GM06990 (cell line): Measurements from ENCODE around the gene DGKZ.

Experiments used
- DNase-seq: peaks from one replicate; pipeline ENCODE4 v3.0.0-alpha.2; 2011; ENCODE audit not compliant: insufficient read length; ENCODE audit errors: extremely low read depth
- H3K27me3 ChIP-seq: replicated peaks from 2 replicates; pipeline ENCODE4 v1.6.0; 2011; ENCODE audit warnings: low read length; ENCODE audit not compliant: control insufficient read depth, insufficient read depth
- H3K36me3 ChIP-seq: 2 replicates; pipeline ENCODE4 v1.5.1; 2011; ENCODE audit warnings: low read length; ENCODE audit not compliant: control insufficient read depth, insufficient read depth
- H3K4me3 ChIP-seq: replicated peaks from 2 replicates; pipeline ENCODE4 v1.5.1; 2011; ENCODE audit warnings: low read depth, mild to moderate bottlenecking, control low read depth, low read length
- CTCF ChIP-seq: IDR thresholded peaks from 2 replicates; pipeline ENCODE4 v1.5.1; 2011; ENCODE audit warnings: low read length, control low read depth, mild to moderate bottlenecking, inconsistent platforms; ENCODE audit not compliant: insufficient read depth, poor library complexity, severe bottlenecking

DGKZ gene

GRCh38 chr11:46351148-46351547 lies 3.9 kb downstream of the DGKZ start:
- DNase-seq, result no peak
- Histone ChIP-seq H3K27me3 (no peaks in the 10 kb centered on the region), H3K36me3 (peaks cover 1% of the 10 kb centered on the region), H3K4me3 (no peak overlapping the region)
- TF ChIP-seq CTCF, result no peak

GRCh38 chr11:46351606-46352005 lies 4.3 kb downstream of the DGKZ start:
- Histone ChIP-seq H3K4me3 (no peak overlapping the region), H3K27me3 (no peaks in the 10 kb centered on the region), H3K36me3 (peaks cover 1% of the 10 kb centered on the region)
- no peak for TF ChIP-seq CTCF
- DNase-seq, result no peak

GRCh38 chr11:46352063-46352841 lies 5.0 kb downstream of the DGKZ start:
- DNase-seq, result no peak
- Histone ChIP-seq H3K4me3 (no peak overlapping the region), H3K27me3 (no peaks in the 10 kb centered on the region), H3K36me3 (peaks cover 1% of the 10 kb centered on the region)
- TF ChIP-seq CTCF, result peak; percentile 84

- Histone ChIP-seq H3K4me3 (no peak overlapping the region), H3K36me3 (peaks cover 1% of the 10 kb centered on the region), H3K27me3 (no peaks in the 10 kb centered on the region)
- TF ChIP-seq CTCF, result no peak
- DNase-seq, result no peak
Measured at GRCh38 chr11:46353698-46354097, 6.4 kb downstream of the DGKZ start.

GRCh38 chr11:46356924-46357482 lies 9.7 kb downstream of the DGKZ start:
- no peak overlapping the region for H3K4me3 ChIP-seq
- no peak for TF ChIP-seq CTCF
- no peak for DNase-seq
- H3K27me3 ChIP-seq, result no peaks in the 10 kb centered on the region
- H3K36me3 ChIP-seq, result peaks cover 1% of the 10 kb centered on the region
